ENCODE results near the gene IKZF4. TPM values are rescaled to one million over a fixed set of nuclear protein-coding genes. Genes with fewer than 3 reads are reported as not detected.

Gene IKZF4
- total RNA-seq, 5 donors from 2014 or later (not counting 1 experiment from before 2014, with no cell fraction given) = 6.1 to 14.9 (median 13.2) TPM

GRCh38 chr12:56037161-56037560, 16.3 kb downstream of the IKZF4 start:
- Histone ChIP-seq H3K27me3 (replicated peaks in 1 of 2; ENCODE audit: control insufficient read depth in 2 of 2, extremely low read depth in 1 of 2, insufficient read depth in 2 of 2, low read length in 1 of 2) (no peaks in the 10 kb centered on the region), H3K36me3 (ENCODE audit: control insufficient read depth in 2 of 2, extremely low read depth in 1 of 2, insufficient read depth in 1 of 2, low read length in 1 of 2) (peaks cover 0 to 18% of the 10 kb centered on the region in 2 donors), H3K9me3 (no peaks in the 10 kb centered on the region), H3K27ac (ENCODE audit: low read length) (peak overlapping the region; percentile 34), H3K4me1 (ENCODE audit: control insufficient read depth in 1 of 2, extremely low read depth in 1 of 2, insufficient read depth in 2 of 2, low read length in 2 of 2) (peaks cover 22 to 41% of the 10 kb centered on the region in 2 experiments), H3K4me3 (ENCODE audit: control insufficient read depth in 1 of 2, extremely low read depth in 1 of 2, low read length in 1 of 2) (no peak overlapping the region)
- H3K27ac Mint-ChIP-seq = peak overlapping the region; percentile 75 to 80
- H3K27me3 Mint-ChIP-seq = no peaks in the 10 kb centered on the region
- no peaks in the 10 kb centered on the region for H3K9me3 Mint-ChIP-seq
- no CpG with 5 or more reads among the region's 2 CpGs for WGBS (ENCODE audit: insufficient coverage)
- DNase-seq = no peak
- ChIA-PET POLR2A (interaction anchor here (0.6 kb wide), 3 partner anchors 47 to 202 kb away, joined by 3 to 4 read pairs (median 3); no protein-coding TSS in a partner anchor), CTCF (interaction anchor here (0.5 to 1.0 kb wide), 2 partner anchors 43 to 422 kb away, joined by 3 to 8 read pairs; no protein-coding TSS in a partner anchor)
- H3K4me1 Mint-ChIP-seq = peaks cover 26 to 38% (median 36%) of the 10 kb centered on the region in 3 donors
- ATAC-seq (replicated peaks in 1 of 4) = no peak
- peaks cover 31% of the 10 kb centered on the region for H3K36me3 Mint-ChIP-seq
- no peak overlapping the region for H3K4me3 Mint-ChIP-seq

- Mint-ChIP-seq H3K9me3 (no peaks in the 10 kb centered on the region), H3K27me3 (no peaks in the 10 kb centered on the region), H3K4me3 (peak overlapping the region in 1 of 3 donors; percentile 17), H3K36me3 (peaks cover 28% of the 10 kb centered on the region), H3K4me1 (peaks cover 29 to 40% (median 36%) of the 10 kb centered on the region in 3 donors), H3K27ac (peak overlapping the region; percentile 71 to 85)
- Histone ChIP-seq H3K9me3 (no peaks in the 10 kb centered on the region), H3K4me1 (ENCODE audit: control insufficient read depth in 1 of 2, extremely low read depth in 1 of 2, insufficient read depth in 2 of 2, low read length in 2 of 2) (peaks cover 22 to 43% of the 10 kb centered on the region in 2 experiments), H3K4me3 (ENCODE audit: control insufficient read depth in 1 of 2, extremely low read depth in 1 of 2, low read length in 1 of 2) (no peak overlapping the region), H3K36me3 (ENCODE audit: control insufficient read depth in 2 of 2, extremely low read depth in 1 of 2, insufficient read depth in 1 of 2, low read length in 1 of 2) (peaks cover 0 to 14% of the 10 kb centered on the region in 2 donors), H3K27ac (ENCODE audit: low read length) (no peak overlapping the region), H3K27me3 (replicated peaks in 1 of 2; ENCODE audit: control insufficient read depth in 2 of 2, extremely low read depth in 1 of 2, insufficient read depth in 2 of 2, low read length in 1 of 2) (no peaks in the 10 kb centered on the region)
- DNase-seq = no peak
- ATAC-seq (replicated peaks in 1 of 4) = no peak
- POLR2A ChIA-PET = interaction anchor here in 1 of 2 donors (0.7 kb wide), 1 partner anchor 606 kb away, joined by 5 read pairs; no protein-coding TSS in a partner anchor
- CTCF ChIA-PET = interaction anchor here (0.5 to 0.7 kb wide), 4 partner anchors 31 to 421 kb away, joined by 3 to 4 read pairs (median 3); no protein-coding TSS in a partner anchor
- WGBS (ENCODE audit: insufficient coverage) = no CpG with 5 or more reads among the region's 2 CpGs
These were observed 17.3 kb downstream of the IKZF4 start for GRCh38 chr12:56038022-56038655.

GRCh38 chr12:56040151-56040550, 19.3 kb downstream of the IKZF4 start:
- Mint-ChIP-seq H3K9me3 (no peaks in the 10 kb centered on the region), H3K27ac (peak overlapping the region in 1 of 2 donors; percentile 68), H3K4me1 (peaks cover 32 to 47% (median 41%) of the 10 kb centered on the region in 3 donors), H3K4me3 (peak overlapping the region in 1 of 3 donors; percentile 32), H3K27me3 (no peaks in the 10 kb centered on the region), H3K36me3 (peaks cover 32% of the 10 kb centered on the region)
- ATAC-seq (replicated peaks in 1 of 4) = no peak
- Histone ChIP-seq H3K9me3 (no peaks in the 10 kb centered on the region), H3K4me1 (ENCODE audit: control insufficient read depth in 1 of 2, extremely low read depth in 1 of 2, insufficient read depth in 2 of 2, low read length in 2 of 2) (peaks cover 23 to 38% of the 10 kb centered on the region in 2 experiments), H3K4me3 (ENCODE audit: control insufficient read depth in 1 of 2, extremely low read depth in 1 of 2, low read length in 1 of 2) (no peak overlapping the region), H3K27me3 (replicated peaks in 1 of 2; ENCODE audit: control insufficient read depth in 2 of 2, extremely low read depth in 1 of 2, insufficient read depth in 2 of 2, low read length in 1 of 2) (no peaks in the 10 kb centered on the region), H3K36me3 (ENCODE audit: control insufficient read depth in 2 of 2, extremely low read depth in 1 of 2, insufficient read depth in 1 of 2, low read length in 1 of 2) (peaks cover 4 to 23% of the 10 kb centered on the region in 2 donors), H3K27ac (ENCODE audit: low read length) (no peak overlapping the region)
- WGBS (ENCODE audit: insufficient coverage) = no CpG with 5 or more reads among the region's 1 CpG
- CTCF ChIA-PET = interaction anchor here (0.6 to 1.7 kb wide), 10 partner anchors 9 to 261 kb away, joined by 3 to 13 read pairs (median 4); partner anchors contain the start of genes RNF41 (in 1 of the 2) and SUOX (in 1 of the 2)
- no peak for DNase-seq
- POLR2A ChIA-PET = interaction anchor here (0.6 to 1.1 kb wide), 5 partner anchors 8 to 589 kb away, joined by 3 to 4 read pairs (median 3); partner anchors contain the start of genes IL23A (in 1 of the 2) and RAB5B (in 1 of the 2)

GRCh38 chr12:56040963-56041551, 20.2 kb downstream of the IKZF4 start:
- peak overlapping the region; percentile 91 to 99 (median 99) for H3K4me3 Mint-ChIP-seq
- peaks cover 23% of the 10 kb centered on the region for H3K36me3 Mint-ChIP-seq
- H3K9me3 ChIP-seq = no peaks in the 10 kb centered on the region
- H3K36me3 ChIP-seq (ENCODE audit: control insufficient read depth in 2 of 2, extremely low read depth in 1 of 2, insufficient read depth in 1 of 2, low read length in 1 of 2) = peaks cover 4 to 28% of the 10 kb centered on the region in 2 donors
- no peaks in the 10 kb centered on the region for H3K9me3 Mint-ChIP-seq
- POLR2A ChIA-PET = interaction anchor here (0.6 to 1.1 kb wide), 3 partner anchors 7 to 297 kb away, joined by 3 to 4 read pairs (median 4); partner anchors contain the start of genes IL23A (in 1 of the 2) and RAB5B (in 1 of the 2)
- peak overlapping the region; percentile 18 to 89 for H3K4me3 ChIP-seq (ENCODE audit: control insufficient read depth in 1 of 2, extremely low read depth in 1 of 2, low read length in 1 of 2)
- peaks cover 23 to 37% of the 10 kb centered on the region in 2 experiments for H3K4me1 ChIP-seq (ENCODE audit: control insufficient read depth in 1 of 2, extremely low read depth in 1 of 2, insufficient read depth in 2 of 2, low read length in 2 of 2)
- no peaks in the 10 kb centered on the region for H3K27me3 ChIP-seq (replicated peaks in 1 of 2; ENCODE audit: control insufficient read depth in 2 of 2, extremely low read depth in 1 of 2, insufficient read depth in 2 of 2, low read length in 1 of 2)
- peak overlapping the region; percentile 98 to 99 for H3K27ac Mint-ChIP-seq
- ATAC-seq (replicated peaks in 1 of 4) (peak in 2 of 4 experiments; percentile 1 to 2), DNase-seq (no peak)
- CTCF ChIA-PET = interaction anchor here (0.6 to 1.7 kb wide), 7 partner anchors 10 to 181 kb away, joined by 3 to 13 read pairs (median 5); partner anchors contain the start of genes RNF41 (in 1 of the 2), RPL41 (in 1 of the 2) and SUOX (in 1 of the 2)
- peak overlapping the region; percentile 71 for H3K27ac ChIP-seq (ENCODE audit: low read length)
- WGBS (ENCODE audit: insufficient coverage) = 60% methylated on average over 1 of the region's 14 CpGs
- peaks cover 32 to 48% (median 41%) of the 10 kb centered on the region in 3 donors for H3K4me1 Mint-ChIP-seq
- H3K27me3 Mint-ChIP-seq = no peaks in the 10 kb centered on the region

GRCh38 chr12:56041552-56042429, 20.9 kb downstream of the IKZF4 start, which contains the start of gene RPS26:
RPS26 (plus strand) TSS chr12:56041918; CDS start chr12:56042167, 249 bp downstream.
- Histone ChIP-seq H3K4me3 (ENCODE audit: control insufficient read depth in 1 of 2, extremely low read depth in 1 of 2, low read length in 1 of 2) (peak within 1 kb of the TSS; percentile 74 to 89), H3K9me3 (no peaks in the 10 kb centered on the region), H3K36me3 (ENCODE audit: control insufficient read depth in 2 of 2, extremely low read depth in 1 of 2, insufficient read depth in 1 of 2, low read length in 1 of 2) (peaks cover 4 to 28% of the 10 kb centered on the region in 2 donors), H3K27ac (ENCODE audit: low read length) (peak within 1 kb of the TSS; percentile 71), H3K4me1 (ENCODE audit: control insufficient read depth in 1 of 2, extremely low read depth in 1 of 2, insufficient read depth in 2 of 2, low read length in 2 of 2) (peaks cover 23 to 33% of the 10 kb centered on the region in 2 experiments), H3K27me3 (replicated peaks in 1 of 2; ENCODE audit: control insufficient read depth in 2 of 2, extremely low read depth in 1 of 2, insufficient read depth in 2 of 2, low read length in 1 of 2) (no peaks in the 10 kb centered on the region)
- ChIA-PET POLR2A (no interaction called here), CTCF (interaction anchor here in 1 of 2 donors (1.1 kb wide), 1 partner anchor 180 kb away, joined by 4 read pairs; the partner anchor contains the start of gene RNF41)
- WGBS (ENCODE audit: insufficient coverage) = 0% methylated on average over 17 of the region's 50 CpGs
- DNase-seq (peak; percentile 80 to 98 (median 92)), ATAC-seq (replicated peaks in 1 of 4) (peak; percentile 90 to 94 (median 92))
- Mint-ChIP-seq H3K27me3 (no peaks in the 10 kb centered on the region), H3K27ac (peak within 1 kb of the TSS; percentile 98 to 99), H3K4me1 (peaks cover 32 to 52% (median 40%) of the 10 kb centered on the region in 3 donors), H3K36me3 (peaks cover 23% of the 10 kb centered on the region), H3K9me3 (no peaks in the 10 kb centered on the region), H3K4me3 (peak within 1 kb of the TSS; percentile 91 to 99 (median 99))

Data from T-cell (primary cell).